WTC11 (cell line): ENCODE measurements around the gene HMMR. TPM values are rescaled to one million over a fixed set of nuclear protein-coding genes. Genes with fewer than 3 reads are reported as not detected.
"Not testable (repeated sequence)": the region's sequence is repeated elsewhere in the genome, so short reads cannot be mapped to it uniquely, and the experiment has no call there.

ENCODE experiments used
- ATAC-seq: fragments of 200-7000 bp; cut with Tn5 transposase; 2 replicates; pipeline ENCODE4 v1.10.0; 2021; ENCODE audit warnings: mild to moderate bottlenecking, moderate library complexity
- CTCF ChIA-PET: fragments of 300-600 bp; sonication (Branson Sonifier 250); formaldehyde crosslinking; loops from one replicate; lab custom pipeline; 2021; ENCODE audit warnings: antibody characterized with exemption; lab: Charles Lee
- POLR2A ChIA-PET: fragments of 350-600 bp; sonication (Branson Sonifier 250); formaldehyde crosslinking; loops from one replicate; lab custom pipeline; 2021; ENCODE audit warnings: antibody characterized with exemption; lab: Charles Lee
- DNase-seq: peaks from one replicate; pipeline ENCODE4 v3.0.0; 2021; ENCODE audit warnings: low spot score
- H3K27ac Mint-ChIP-seq: 2 replicates; pipeline ENCODE4 v1.8.0; 2021; ENCODE audit warnings: mixed read lengths
- H3K27me3 Mint-ChIP-seq: 2 replicates; pipeline ENCODE4 v1.8.0; 2021; ENCODE audit warnings: low read depth, mild to moderate bottlenecking, moderate library complexity, mixed read lengths
- H3K36me3 Mint-ChIP-seq: 2 replicates; pipeline ENCODE4 v1.8.0; 2021; ENCODE audit warnings: mixed read lengths
- H3K4me1 Mint-ChIP-seq: 2 replicates; pipeline ENCODE4 v1.8.0; 2022; ENCODE audit warnings: mixed read lengths
- H3K4me3 Mint-ChIP-seq: 2 replicates; pipeline ENCODE4 v1.8.0; 2021; ENCODE audit warnings: mild to moderate bottlenecking, moderate library complexity, mixed read lengths
- H3K9me3 Mint-ChIP-seq: 2 replicates; pipeline ENCODE4 v1.8.0; 2021; ENCODE audit warnings: mixed read lengths
- ETV6 ChIP-seq: sonication (generic); formaldehyde crosslinking; IDR thresholded peaks from 2 replicates; pipeline ENCODE4 v1.8.1; 2022; ENCODE audit warnings: mild to moderate bottlenecking, missing genetic modification reagents
- GABPB1 ChIP-seq: sonication (generic); formaldehyde crosslinking; IDR thresholded peaks from 2 replicates; pipeline ENCODE4 v1.8.1; 2023; ENCODE audit warnings: mild to moderate bottlenecking, missing genetic modification reagents
- JAZF1 ChIP-seq: fragments of 250-450 bp; sonication (Bioruptor Pico); IDR thresholded peaks from 2 replicates; pipeline ENCODE4 v1.9.0; 2021; ENCODE audit warnings: moderate library complexity, mild to moderate bottlenecking, inconsistent platforms
- OVOL2 ChIP-seq: fragments of 250-450 bp; sonication (Bioruptor Pico); IDR thresholded peaks from 2 replicates; pipeline ENCODE4 v1.9.0; 2021; ENCODE audit warnings: mild to moderate bottlenecking, borderline replicate concordance
- SMAD4 ChIP-seq: sonication (generic); formaldehyde crosslinking; IDR thresholded peaks from 2 replicates; pipeline ENCODE4 v1.8.0; 2022; ENCODE audit warnings: mild to moderate bottlenecking, missing genetic modification reagents
- TEAD4 ChIP-seq: sonication (generic); formaldehyde crosslinking; IDR thresholded peaks from 2 replicates; pipeline ENCODE4 v1.8.0; 2022; ENCODE audit warnings: mild to moderate bottlenecking, missing genetic modification reagents
- ZBTB21 ChIP-seq: sonication (generic); formaldehyde crosslinking; IDR thresholded peaks from 2 replicates; pipeline ENCODE4 v1.8.1; 2023; ENCODE audit warnings: mild to moderate bottlenecking, missing genetic modification reagents, borderline replicate concordance
- total RNA-seq: library from RNA; stranded (reverse); gene quantifications from 3 replicates; pipeline ENCODE4 v1.2.3, GENCODE V29; 2021
- TF ChIP-seq, protein P1 (sequence below): sonication (generic); formaldehyde crosslinking; IDR thresholded peaks from 2 replicates; pipeline ENCODE4 v1.8.0; 2022; ENCODE audit warnings: missing genetic modification reagents
- TF ChIP-seq, protein P2 (sequence below): fragments of 250-450 bp; sonication (Bioruptor Pico); IDR thresholded peaks from 2 replicates; pipeline ENCODE4 v1.9.0; 2021; ENCODE audit warnings: mild to moderate bottlenecking
- TF ChIP-seq, protein P3 (sequence below): fragments of 250-450 bp; sonication (Bioruptor Pico); conservative IDR thresholded peaks from 2 replicates; pipeline ENCODE4 v1.9.0; 2021; ENCODE audit warnings: mild to moderate bottlenecking
- TF ChIP-seq, protein P4 (sequence below): sonication (generic); formaldehyde crosslinking; IDR thresholded peaks from 2 replicates; pipeline ENCODE4 v1.8.0; 2023; ENCODE audit warnings: missing genetic modification reagents
- TF ChIP-seq, protein P5 (sequence below): fragments of 250-450 bp; sonication (Bioruptor Pico); IDR thresholded peaks from 2 replicates; pipeline ENCODE4 v1.9.0; 2021; ENCODE audit warnings: mild to moderate bottlenecking
- TF ChIP-seq, protein P6 (sequence below): fragments of 250-450 bp; sonication (Bioruptor Pico); IDR thresholded peaks from 2 replicates; pipeline ENCODE4 v2.1.2; 2022; ENCODE audit warnings: mild to moderate bottlenecking, moderate library complexity

Gene HMMR
- total RNA-seq, 1 experiment from 2014 or later: 78.5 TPM

DNA sequence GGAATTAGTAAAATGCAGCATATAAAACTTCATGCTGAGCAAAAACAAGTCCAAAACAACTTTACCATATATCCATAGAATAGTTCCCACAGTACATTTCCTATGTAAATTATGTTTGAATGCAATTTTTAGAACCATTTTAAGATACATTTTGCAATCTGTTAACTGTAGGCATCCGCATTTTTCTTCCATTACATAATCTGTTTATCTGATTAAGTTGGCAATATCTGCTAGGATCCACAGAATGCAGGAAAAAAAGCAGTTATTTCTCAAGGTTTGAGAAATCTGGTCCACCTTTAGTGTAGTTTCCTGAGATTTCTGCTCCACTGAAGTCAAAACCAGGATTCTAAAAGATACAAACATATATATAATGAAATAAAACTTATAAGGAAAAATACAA is 6.7 kb upstream of the HMMR start:
- Mint-ChIP-seq H3K27me3 (no peaks in the 10 kb centered on the region), H3K27ac (no peak overlapping the region), H3K4me3 (no peak overlapping the region), H3K36me3 (peaks cover 41% of the 10 kb centered on the region), H3K4me1 (peaks cover 16% of the 10 kb centered on the region), H3K9me3 (peaks cover 6% of the 10 kb centered on the region)
- ChIA-PET POLR2A (interaction anchor here (0.8 kb wide), 1 partner anchor 16 kb away, joined by 3 read pairs; no protein-coding TSS in a partner anchor), CTCF (no interaction called here)
- ATAC-seq: no peak
- no peak for DNase-seq
- TF ChIP-seq ETV6 (CRISPR knock-in tag) (no peak), SMAD4 (CRISPR knock-in tag) (no peak), GABPB1 (no peak)

DNA sequence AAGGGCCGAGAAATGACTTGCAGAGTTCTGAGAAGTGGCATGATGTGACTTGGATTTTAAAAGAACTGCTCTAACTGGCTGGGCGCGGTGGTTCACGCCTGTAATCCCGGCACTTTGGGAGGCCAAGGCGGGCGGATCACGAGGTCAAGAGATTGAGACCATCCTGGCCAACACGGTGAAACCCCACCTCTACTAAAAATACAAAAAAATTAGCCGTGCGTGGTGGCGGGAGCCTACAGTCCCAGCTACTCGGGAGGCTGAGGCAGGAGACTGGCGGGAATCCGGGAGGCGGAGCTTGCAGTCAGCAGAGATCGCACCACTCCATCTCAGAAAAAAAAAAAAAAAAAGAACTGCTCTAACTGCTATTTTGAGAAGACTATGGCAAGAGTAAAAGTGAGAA is 5.0 kb upstream of the HMMR start:
- Mint-ChIP-seq H3K4me1 (peaks cover 16% of the 10 kb centered on the region), H3K36me3 (peaks cover 32% of the 10 kb centered on the region), H3K27ac (peak overlapping the region; percentile 75)
- CTCF ChIA-PET, H3K27me3 Mint-ChIP-seq, ATAC-seq, H3K9me3 Mint-ChIP-seq, H3K4me3 Mint-ChIP-seq, DNase-seq: not testable (repeated sequence)
- POLR2A ChIA-PET: interaction anchor here (0.6 kb wide), 1 partner anchor 10 kb away, joined by 3 read pairs; no protein-coding TSS in a partner anchor

DNA sequence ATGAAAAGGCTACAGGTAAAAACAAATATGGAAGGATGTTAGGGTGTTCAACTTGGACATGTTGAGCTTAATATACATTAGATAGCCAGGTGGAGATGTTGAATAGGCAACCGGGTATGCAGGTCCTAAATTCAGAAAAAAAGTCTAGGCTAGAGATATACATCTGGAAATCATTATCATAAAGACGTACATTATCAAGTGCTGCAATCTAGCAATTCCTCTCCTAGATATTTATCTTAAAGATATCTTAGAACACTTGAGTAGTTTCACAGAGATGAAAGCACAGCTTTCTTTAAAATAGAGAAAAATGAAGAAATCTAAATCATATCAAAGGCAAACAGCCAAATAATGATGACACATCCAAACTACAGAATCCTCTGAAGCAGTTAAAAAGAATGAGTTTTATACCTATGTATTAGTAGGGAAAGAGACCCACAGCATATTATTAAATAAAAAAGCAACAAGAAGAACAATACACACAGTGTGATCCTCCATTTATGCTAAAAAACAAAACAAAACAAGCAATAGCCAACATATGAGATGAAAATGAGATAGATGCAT is 4.3 kb upstream of the HMMR start:
- peaks cover 32% of the 10 kb centered on the region for H3K36me3 Mint-ChIP-seq
- no peak for DNase-seq
- POLR2A ChIA-PET: interaction anchor here (0.6 kb wide), 1 partner anchor 11 kb away, joined by 3 read pairs; no protein-coding TSS in a partner anchor

DNA sequence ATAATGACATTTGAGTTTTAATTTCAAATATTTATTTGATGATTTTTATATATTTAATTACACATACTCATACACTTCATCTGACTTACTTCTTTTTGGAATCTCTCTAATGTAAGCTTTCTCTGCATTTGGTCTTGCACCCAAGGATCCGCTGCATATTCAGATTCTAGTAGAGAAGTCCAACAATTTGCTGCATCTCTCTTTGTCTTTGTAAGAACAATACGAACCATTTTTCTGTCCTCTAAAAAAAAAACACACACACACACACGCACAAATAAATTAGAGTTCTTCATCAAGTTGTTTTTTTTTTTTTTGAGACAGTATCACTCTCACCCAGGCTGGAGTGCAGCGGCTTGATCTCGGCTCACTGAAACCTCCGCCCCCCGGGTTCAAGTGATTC is 3.6 kb upstream of the HMMR start:
- Mint-ChIP-seq H3K4me1 (peaks cover 19% of the 10 kb centered on the region), H3K27ac (peak overlapping the region; percentile 83; the same call in 1 of the 2 replicates), H3K36me3 (peaks cover 32% of the 10 kb centered on the region), H3K27me3 (peaks cover 3% of the 10 kb centered on the region), H3K9me3 (no peaks in the 10 kb centered on the region), H3K4me3 (peak overlapping the region; percentile 16; the same call in 1 of the 2 replicates)
- DNase-seq: no peak
- CTCF ChIA-PET: interaction anchor here (1.2 kb wide), 1 partner anchor 19 kb away, joined by 3 read pairs; no protein-coding TSS in a partner anchor
- POLR2A ChIA-PET: no interaction called here
- no peak for TF ChIP-seq TEAD4 (CRISPR knock-in tag)
- TF ChIP-seq, protein P1, sequence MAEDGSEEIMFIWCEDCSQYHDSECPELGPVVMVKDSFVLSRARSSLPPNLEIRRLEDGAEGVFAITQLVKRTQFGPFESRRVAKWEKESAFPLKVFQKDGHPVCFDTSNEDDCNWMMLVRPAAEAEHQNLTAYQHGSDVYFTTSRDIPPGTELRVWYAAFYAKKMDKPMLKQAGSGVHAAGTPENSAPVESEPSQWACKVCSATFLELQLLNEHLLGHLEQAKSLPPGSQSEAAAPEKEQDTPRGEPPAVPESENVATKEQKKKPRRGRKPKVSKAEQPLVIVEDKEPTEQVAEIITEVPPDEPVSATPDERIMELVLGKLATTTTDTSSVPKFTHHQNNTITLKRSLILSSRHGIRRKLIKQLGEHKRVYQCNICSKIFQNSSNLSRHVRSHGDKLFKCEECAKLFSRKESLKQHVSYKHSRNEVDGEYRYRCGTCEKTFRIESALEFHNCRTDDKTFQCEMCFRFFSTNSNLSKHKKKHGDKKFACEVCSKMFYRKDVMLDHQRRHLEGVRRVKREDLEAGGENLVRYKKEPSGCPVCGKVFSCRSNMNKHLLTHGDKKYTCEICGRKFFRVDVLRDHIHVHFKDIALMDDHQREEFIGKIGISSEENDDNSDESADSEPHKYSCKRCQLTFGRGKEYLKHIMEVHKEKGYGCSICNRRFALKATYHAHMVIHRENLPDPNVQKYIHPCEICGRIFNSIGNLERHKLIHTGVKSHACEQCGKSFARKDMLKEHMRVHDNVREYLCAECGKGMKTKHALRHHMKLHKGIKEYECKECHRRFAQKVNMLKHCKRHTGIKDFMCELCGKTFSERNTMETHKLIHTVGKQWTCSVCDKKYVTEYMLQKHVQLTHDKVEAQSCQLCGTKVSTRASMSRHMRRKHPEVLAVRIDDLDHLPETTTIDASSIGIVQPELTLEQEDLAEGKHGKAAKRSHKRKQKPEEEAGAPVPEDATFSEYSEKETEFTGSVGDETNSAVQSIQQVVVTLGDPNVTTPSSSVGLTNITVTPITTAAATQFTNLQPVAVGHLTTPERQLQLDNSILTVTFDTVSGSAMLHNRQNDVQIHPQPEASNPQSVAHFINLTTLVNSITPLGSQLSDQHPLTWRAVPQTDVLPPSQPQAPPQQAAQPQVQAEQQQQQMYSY (CRISPR knock-in tag): no peak
- TF ChIP-seq, protein P2, sequence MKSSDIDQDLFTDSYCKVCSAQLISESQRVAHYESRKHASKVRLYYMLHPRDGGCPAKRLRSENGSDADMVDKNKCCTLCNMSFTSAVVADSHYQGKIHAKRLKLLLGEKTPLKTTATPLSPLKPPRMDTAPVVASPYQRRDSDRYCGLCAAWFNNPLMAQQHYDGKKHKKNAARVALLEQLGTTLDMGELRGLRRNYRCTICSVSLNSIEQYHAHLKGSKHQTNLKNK: no peak
- TF ChIP-seq, protein P3, sequence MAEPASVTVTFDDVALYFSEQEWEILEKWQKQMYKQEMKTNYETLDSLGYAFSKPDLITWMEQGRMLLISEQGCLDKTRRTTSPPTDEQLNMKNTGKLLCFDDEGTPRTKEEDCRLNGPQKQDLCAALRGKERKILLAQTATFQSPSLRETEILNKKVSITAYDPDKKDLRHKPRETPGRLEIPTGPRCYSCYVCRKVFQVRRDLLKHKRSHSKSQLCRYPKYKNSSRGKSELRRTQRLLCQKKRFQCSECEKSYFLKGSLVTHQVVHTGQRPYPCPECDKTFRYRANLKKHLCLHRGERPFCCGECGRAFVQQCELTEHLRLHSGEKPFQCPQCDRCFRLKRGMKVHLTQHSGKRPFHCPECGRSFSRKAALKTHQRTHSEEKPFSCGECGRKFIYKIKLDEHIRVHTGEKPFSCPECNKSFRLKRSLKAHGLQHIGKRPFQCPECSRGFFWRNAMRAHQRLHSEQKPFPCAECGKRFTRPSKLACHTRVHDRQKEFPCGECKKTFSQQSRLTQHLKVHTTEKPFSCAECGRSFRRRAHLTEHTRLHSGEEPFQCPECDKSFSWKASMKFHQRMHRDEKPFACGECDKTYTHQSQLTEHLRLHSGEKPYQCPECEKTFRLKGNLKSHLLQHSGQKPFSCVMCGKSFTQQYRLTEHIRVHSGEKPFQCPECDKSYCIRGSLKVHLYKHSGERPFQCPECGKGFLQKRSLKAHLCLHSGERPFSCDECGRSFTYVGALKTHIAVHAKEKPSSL (CRISPR knock-in tag): no peak
- TF ChIP-seq, protein P4, sequence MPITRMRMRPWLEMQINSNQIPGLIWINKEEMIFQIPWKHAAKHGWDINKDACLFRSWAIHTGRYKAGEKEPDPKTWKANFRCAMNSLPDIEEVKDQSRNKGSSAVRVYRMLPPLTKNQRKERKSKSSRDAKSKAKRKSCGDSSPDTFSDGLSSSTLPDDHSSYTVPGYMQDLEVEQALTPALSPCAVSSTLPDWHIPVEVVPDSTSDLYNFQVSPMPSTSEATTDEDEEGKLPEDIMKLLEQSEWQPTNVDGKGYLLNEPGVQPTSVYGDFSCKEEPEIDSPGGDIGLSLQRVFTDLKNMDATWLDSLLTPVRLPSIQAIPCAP: no peak
- TF ChIP-seq, protein P5, sequence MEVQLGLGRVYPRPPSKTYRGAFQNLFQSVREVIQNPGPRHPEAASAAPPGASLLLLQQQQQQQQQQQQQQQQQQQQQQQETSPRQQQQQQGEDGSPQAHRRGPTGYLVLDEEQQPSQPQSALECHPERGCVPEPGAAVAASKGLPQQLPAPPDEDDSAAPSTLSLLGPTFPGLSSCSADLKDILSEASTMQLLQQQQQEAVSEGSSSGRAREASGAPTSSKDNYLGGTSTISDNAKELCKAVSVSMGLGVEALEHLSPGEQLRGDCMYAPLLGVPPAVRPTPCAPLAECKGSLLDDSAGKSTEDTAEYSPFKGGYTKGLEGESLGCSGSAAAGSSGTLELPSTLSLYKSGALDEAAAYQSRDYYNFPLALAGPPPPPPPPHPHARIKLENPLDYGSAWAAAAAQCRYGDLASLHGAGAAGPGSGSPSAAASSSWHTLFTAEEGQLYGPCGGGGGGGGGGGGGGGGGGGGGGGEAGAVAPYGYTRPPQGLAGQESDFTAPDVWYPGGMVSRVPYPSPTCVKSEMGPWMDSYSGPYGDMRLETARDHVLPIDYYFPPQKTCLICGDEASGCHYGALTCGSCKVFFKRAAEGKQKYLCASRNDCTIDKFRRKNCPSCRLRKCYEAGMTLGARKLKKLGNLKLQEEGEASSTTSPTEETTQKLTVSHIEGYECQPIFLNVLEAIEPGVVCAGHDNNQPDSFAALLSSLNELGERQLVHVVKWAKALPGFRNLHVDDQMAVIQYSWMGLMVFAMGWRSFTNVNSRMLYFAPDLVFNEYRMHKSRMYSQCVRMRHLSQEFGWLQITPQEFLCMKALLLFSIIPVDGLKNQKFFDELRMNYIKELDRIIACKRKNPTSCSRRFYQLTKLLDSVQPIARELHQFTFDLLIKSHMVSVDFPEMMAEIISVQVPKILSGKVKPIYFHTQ (CRISPR knock-in tag): no peak
- TF ChIP-seq OVOL2: no peak
- no peak for ATAC-seq

More for the DNA sequence above, 4.3 kb upstream of the HMMR start:
- ATAC-seq: no peak
- Mint-ChIP-seq H3K27ac (peak overlapping the region; percentile 75), H3K4me3 (no peak overlapping the region), H3K4me1 (peaks cover 16% of the 10 kb centered on the region), H3K27me3 (peaks cover 3% of the 10 kb centered on the region), H3K9me3 (no peaks in the 10 kb centered on the region)
- CTCF ChIA-PET: no interaction called here
- TF ChIP-seq ZBTB21 (no peak), JAZF1 (no peak)
- TF ChIP-seq, protein P6, sequence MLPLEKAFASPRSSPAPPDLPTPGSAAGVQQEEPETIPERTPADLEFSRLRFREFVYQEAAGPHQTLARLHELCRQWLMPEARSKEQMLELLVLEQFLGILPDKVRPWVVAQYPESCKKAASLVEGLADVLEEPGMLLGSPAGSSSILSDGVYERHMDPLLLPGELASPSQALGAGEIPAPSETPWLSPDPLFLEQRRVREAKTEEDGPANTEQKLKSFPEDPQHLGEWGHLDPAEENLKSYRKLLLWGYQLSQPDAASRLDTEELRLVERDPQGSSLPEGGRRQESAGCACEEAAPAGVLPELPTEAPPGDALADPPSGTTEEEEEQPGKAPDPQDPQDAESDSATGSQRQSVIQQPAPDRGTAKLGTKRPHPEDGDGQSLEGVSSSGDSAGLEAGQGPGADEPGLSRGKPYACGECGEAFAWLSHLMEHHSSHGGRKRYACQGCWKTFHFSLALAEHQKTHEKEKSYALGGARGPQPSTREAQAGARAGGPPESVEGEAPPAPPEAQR (CRISPR knock-in tag): no peak
